IMR-90 (cell line): ENCODE data around the gene EDEM1. TPM values are rescaled to one million over a fixed set of nuclear protein-coding genes. Genes with fewer than 3 reads are reported as not detected.

Experiments
- ATAC-seq: fragments of 200-7000 bp; cut with Tn5 transposase; 2 replicates; pipeline ENCODE4 v1.9.1; 2020; ENCODE audit warnings: low read depth, mild to moderate bottlenecking, moderate library complexity
- BruUV-seq: library from RNA; stranded (reverse); fragments of 400-500 nt; replicated peaks from 2 replicates; lab custom pipeline; 2021; lab: Mats Ljungman, UMichigan
- CTCF ChIA-PET: fragments of 300-600 bp; formaldehyde crosslinking; extraction: SDS; loops from one replicate; lab custom pipeline; 2021; ENCODE audit warnings: antibody characterized with exemption; lab: Yijun Ruan, JAX
- POLR2A ChIA-PET: fragments of 300-600 bp; sonication (Branson Sonifier 250); formaldehyde crosslinking; loops from one replicate; lab custom pipeline; 2022; ENCODE audit warnings: antibody characterized with exemption; ENCODE audit not compliant: unreplicated experiment; lab: Charles Lee
- DNase-seq: peaks from one replicate; pipeline ENCODE4 v3.0.0; 2013
- H2AFZ ChIP-seq: replicated peaks from 2 replicates; pipeline ENCODE3; 2013; ENCODE audit warnings: low read length, mild to moderate bottlenecking; ENCODE audit not compliant: poor library complexity
- H2AK5ac ChIP-seq: 2 replicates; pipeline ENCODE4 v1.6.1; 2013; ENCODE audit warnings: low read depth, low read length, inconsistent platforms
- H2AK9ac ChIP-seq: replicated peaks from 2 replicates; pipeline ENCODE3; 2013; ENCODE audit warnings: mild to moderate bottlenecking, low read depth, low read length, moderate library complexity; ENCODE audit not compliant: poor library complexity
- H2BK120ac ChIP-seq: 2 replicates; pipeline ENCODE4 v1.6.1; 2013; ENCODE audit warnings: low read depth, low read length, inconsistent platforms
- H2BK15ac ChIP-seq: 3 replicates; pipeline ENCODE4 v1.6.1; 2013; ENCODE audit warnings: low read depth, low read length, inconsistent platforms
- H2BK20ac ChIP-seq: 2 replicates; pipeline ENCODE4 v1.6.1; 2013; ENCODE audit warnings: low read depth, mild to moderate bottlenecking, inconsistent platforms, low read length, moderate library complexity
- H2BK5ac ChIP-seq: 2 replicates; pipeline ENCODE4 v1.6.1; 2013; ENCODE audit warnings: mild to moderate bottlenecking, low read depth, low read length, inconsistent platforms; ENCODE audit not compliant: poor library complexity, severe bottlenecking
- H3K14ac ChIP-seq: replicated peaks from 2 replicates; pipeline ENCODE4 v1.6.1; 2013; ENCODE audit warnings: low read depth, low read length, inconsistent platforms
- H3K18ac ChIP-seq: 2 replicates; pipeline ENCODE4 v1.6.1; 2013; ENCODE audit warnings: low read depth, low read length, control low read depth
- H3K23ac ChIP-seq: 2 replicates; pipeline ENCODE4 v1.6.1; 2013; ENCODE audit warnings: low read depth, low read length, inconsistent platforms
- H3K27ac ChIP-seq: 2 replicates; pipeline ENCODE4 v1.5.1; 2013; ENCODE audit warnings: mild to moderate bottlenecking, control low read depth, low read length; ENCODE audit not compliant: insufficient read depth
- H3K27me3 ChIP-seq: 2 replicates; pipeline ENCODE4 v1.6.1; 2013; ENCODE audit warnings: low read length; ENCODE audit not compliant: control insufficient read depth, insufficient read depth
- H3K36me3 ChIP-seq: 2 replicates; pipeline ENCODE4 v1.6.1; 2013; ENCODE audit warnings: low read length, mixed read lengths; ENCODE audit not compliant: control insufficient read depth, insufficient read depth
- H3K4ac ChIP-seq: 2 replicates; pipeline ENCODE4 v1.6.1; 2013; ENCODE audit warnings: low read depth, low read length, inconsistent platforms
- H3K4me1 ChIP-seq: 2 replicates; pipeline ENCODE4 v1.6.1; 2013; ENCODE audit warnings: low read length, mixed read lengths; ENCODE audit not compliant: control insufficient read depth, insufficient read depth
- H3K4me2 ChIP-seq: 2 replicates; pipeline ENCODE4 v1.6.1; 2013; ENCODE audit warnings: low read depth, mild to moderate bottlenecking, control low read depth, low read length, moderate library complexity
- H3K4me3 ChIP-seq: 2 replicates; pipeline ENCODE4 v1.5.1; 2013; ENCODE audit warnings: low read depth, mild to moderate bottlenecking, control low read depth, low read length, moderate library complexity; ENCODE audit not compliant: insufficient read depth
- H3K56ac ChIP-seq: 2 replicates; pipeline ENCODE4 v1.6.1; 2013; ENCODE audit warnings: low read length, inconsistent platforms; ENCODE audit not compliant: insufficient read depth; ENCODE audit errors: extremely low read depth
- H3K79me1 ChIP-seq, 2 experiments: 2 replicates each; pipeline ENCODE4 v1.6.1; 2013; ENCODE audit warnings: low read length in 2 of 2, inconsistent platforms in 1 of 2, low read depth in 1 of 2
- H3K9ac ChIP-seq: 2 replicates; pipeline ENCODE4 v1.6.1; 2013; ENCODE audit warnings: low read depth, low read length, control low read depth
- H3K9me1 ChIP-seq: 2 replicates; pipeline ENCODE4 v1.6.1; 2013; ENCODE audit warnings: low read length, inconsistent platforms; ENCODE audit not compliant: insufficient read depth
- H3K9me3 ChIP-seq: 2 replicates; pipeline ENCODE4 v1.6.1; 2013; ENCODE audit warnings: low read length; ENCODE audit not compliant: control insufficient read depth, insufficient read depth
- H4K20me1 ChIP-seq: 2 replicates; pipeline ENCODE4 v1.6.1; 2013; ENCODE audit warnings: low read length, inconsistent platforms; ENCODE audit not compliant: insufficient read depth
- H4K5ac ChIP-seq: 2 replicates; pipeline ENCODE4 v1.6.1; 2013; ENCODE audit warnings: mild to moderate bottlenecking, low read depth, low read length, control low read depth
- H4K8ac ChIP-seq, 2 experiments: 2 replicates each; pipeline ENCODE4 v1.6.1; 2013; ENCODE audit warnings: low read depth in 2 of 2, low read length in 2 of 2, control low read depth in 1 of 2, inconsistent platforms in 1 of 2
- H4K91ac ChIP-seq: 2 replicates; pipeline ENCODE4 v1.6.1; 2013; ENCODE audit warnings: low read depth, low read length, inconsistent platforms; ENCODE audit not compliant: insufficient read depth
- CEBPB ChIP-seq: IDR thresholded peaks from 2 replicates; pipeline ENCODE4 v1.6.1; 2012; ENCODE audit warnings: low read depth, low read length, improper control_type of control experiment
- CHD1 ChIP-seq: IDR thresholded peaks from 2 replicates; pipeline ENCODE4 v1.6.1; 2012; ENCODE audit warnings: low read depth, low read length, improper control_type of control experiment
- CTCF ChIP-seq: conservative IDR thresholded peaks from 2 replicates; pipeline ENCODE4 v1.5.1; 2012; ENCODE audit warnings: mild to moderate bottlenecking, low read depth, low read length, improper control_type of control experiment
- MAZ ChIP-seq: IDR thresholded peaks from 2 replicates; pipeline ENCODE4 v1.6.1; 2012; ENCODE audit warnings: low read depth, mild to moderate bottlenecking, low read length, improper control_type of control experiment, moderate library complexity, borderline replicate concordance
- NFE2L2 ChIP-seq: fragments of 150-350 bp; IDR thresholded peaks from 2 replicates; pipeline ENCODE4 v1.6.1; 2016; ENCODE audit warnings: low read depth, mild to moderate bottlenecking, low read length
- POLR2A ChIP-seq: IDR thresholded peaks from 2 replicates; pipeline ENCODE4 v1.6.1; 2012; ENCODE audit warnings: mild to moderate bottlenecking, low read depth, low read length
- RAD21 ChIP-seq: IDR thresholded peaks from 2 replicates; pipeline ENCODE4 v1.6.1; 2012; ENCODE audit warnings: low read length, improper control_type of control experiment
- RCOR1 ChIP-seq: IDR thresholded peaks from 2 replicates; pipeline ENCODE4 v1.6.1; 2012; ENCODE audit warnings: mild to moderate bottlenecking, low read length, improper control_type of control experiment; ENCODE audit not compliant: insufficient replicate concordance
- SMC3 ChIP-seq: fragments of 150-350 bp; IDR thresholded peaks from 2 replicates; pipeline ENCODE4 v1.6.1; 2016; ENCODE audit warnings: low read depth, mild to moderate bottlenecking, antibody characterized with exemption, low read length, moderate library complexity
- USF2 ChIP-seq: fragments of 150-350 bp; IDR thresholded peaks from 2 replicates; pipeline ENCODE4 v1.6.1; 2017; ENCODE audit warnings: mild to moderate bottlenecking, antibody characterized with exemption, low read length, low read depth
- WGBS, 2 experiments: methylation state at CpG; one replicate each; pipeline versions ENCODE4 v1.1.5 to v1.1.7; 2013; ENCODE audit warnings: missing lambda C conversion rate in 2 of 2; ENCODE audit not compliant: insufficient read length in 1 of 2; ENCODE audit errors: extremely low coverage in 2 of 2; 5-methylcytosine and 5-hydroxymethylcytosine counted together
- dilution Hi-C: fragments of 300-500 bp; cut with HindIII; formaldehyde crosslinking; loops from one replicate; pipeline ENCODE4 v1.14.3; 2018; ENCODE audit warnings: low sequenced_read_pairs; ENCODE audit not compliant: unreplicated experiment
- in situ Hi-C: fragments of 300-500 bp; cut with MboI; formaldehyde crosslinking; loops from 3 replicates; pipeline ENCODE4 v1.14.3; 2019; ENCODE audit warnings: low sequenced_read_pairs, inconsistent platforms, mixed read lengths
- intact Hi-C: fragments of 100-400 bp; cut with micrococcal nuclease; formaldehyde crosslinking; loops from 2 replicates; pipeline ENCODE4 v1.10.0; 2022
- polyA plus RNA-seq, 3 experiments: library from polyadenylated mRNA; depleted of rRNA; stranded (reverse); fragments of >200 nt; gene quantifications; 2 replicates each; pipeline ENCODE4 v1.2.3, GENCODE V29; 2012; ENCODE audit warnings: low replicate concordance in 1 of 3
- total RNA-seq: library from RNA; depleted of rRNA; stranded (reverse); fragments of >200 nt; gene quantifications from 2 replicates; pipeline ENCODE4 v1.2.3, GENCODE V29; 2012

EDEM1 gene
- total and polyA plus RNA-seq, 2 of the 4 experiments (the other 2 are of a cell fraction): 23.5 to 27.0 TPM

GRCh38 chr3:5260992-5261501, 73.5 kb downstream of the EDEM1 start:
- Histone ChIP-seq H4K8ac (no peak overlapping the region), H2AK9ac (no peak overlapping the region), H4K20me1 (no peaks in the 10 kb centered on the region), H4K91ac (no peak overlapping the region), H3K36me3 (no peaks in the 10 kb centered on the region), H2BK120ac (no peak overlapping the region), H3K14ac (no peak overlapping the region), H2BK15ac (no peak overlapping the region), H3K27ac (no peak overlapping the region), H3K4me3 (no peak overlapping the region), H3K56ac (no peak overlapping the region), H2AK5ac (no peak overlapping the region), H3K4me2 (no peak overlapping the region), H3K27me3 (no peaks in the 10 kb centered on the region; the same call in 1 of the 2 replicates), H2AFZ (no peak overlapping the region), H3K4ac (no peak overlapping the region), H3K9me1 (no peaks in the 10 kb centered on the region), H4K5ac (no peak overlapping the region), H3K79me1 (no peaks in the 10 kb centered on the region), H3K18ac (no peak overlapping the region), H3K9ac (no peak overlapping the region), H3K23ac (no peak overlapping the region), H2BK20ac (no peak overlapping the region), H3K4me1 (no peaks in the 10 kb centered on the region; the same call in 1 of the 2 replicates), H2BK5ac (no peak overlapping the region), H3K9me3 (no peaks in the 10 kb centered on the region)
- in situ Hi-C loops (no loop called here), dilution Hi-C loops (no loop called here), intact Hi-C loops (no loop called here)
- TF ChIP-seq CEBPB (no peak), CTCF (no peak), CHD1 (no peak), SMC3 (no peak), USF2 (no peak), NFE2L2 (no peak), RAD21 (no peak), RCOR1 (no peak), MAZ (no peak), POLR2A (no peak)
- DNase-seq (no peak), ATAC-seq (no peak)
- ChIA-PET CTCF (no interaction called here), POLR2A (no interaction called here)
- WGBS, 2 experiments: no CpG with 5 or more reads among the region's 2 CpGs
- no TSS peak for BruUV-seq
